Nephron (organoid): ENCODE data around the gene FNDC3B.

ENCODE experiments used
- H3K27ac Mint-ChIP-seq, 3 experiments: 2 replicates each; pipeline ENCODE4 v1.8.0; 2020; ENCODE audit warnings: mixed read lengths in 3 of 3, mild to moderate bottlenecking in 2 of 3, moderate library complexity in 1 of 3
- H3K27me3 Mint-ChIP-seq: 2 replicates; pipeline ENCODE4 v1.8.0; 2021; ENCODE audit warnings: low read depth, mild to moderate bottlenecking, moderate library complexity, mixed read lengths
- H3K36me3 Mint-ChIP-seq: 2 replicates; pipeline ENCODE4 v1.8.0; 2020; ENCODE audit warnings: low read depth, mixed read lengths
- H3K4me1 Mint-ChIP-seq: 2 replicates; pipeline ENCODE4 v1.8.0; 2020; ENCODE audit warnings: mixed read lengths
- H3K4me3 Mint-ChIP-seq, 3 experiments: 2 replicates each; pipeline ENCODE4 v1.8.0; 2020; ENCODE audit warnings: mild to moderate bottlenecking in 3 of 3, mixed read lengths in 3 of 3, moderate library complexity in 2 of 3
- H3K9me3 Mint-ChIP-seq: 2 replicates; pipeline ENCODE4 v1.8.0; 2020; ENCODE audit warnings: mixed read lengths
- TF ChIP-seq, protein P1 (sequence below), 3 experiments: fragments of 200-600 bp; sonication (generic); IDR thresholded peaks; one replicate each; pipeline ENCODE4 v1.5.0; 2021; ENCODE audit warnings: antibody characterized with exemption in 3 of 3; ENCODE audit not compliant: unreplicated experiment in 3 of 3

FNDC3B gene

DNA sequence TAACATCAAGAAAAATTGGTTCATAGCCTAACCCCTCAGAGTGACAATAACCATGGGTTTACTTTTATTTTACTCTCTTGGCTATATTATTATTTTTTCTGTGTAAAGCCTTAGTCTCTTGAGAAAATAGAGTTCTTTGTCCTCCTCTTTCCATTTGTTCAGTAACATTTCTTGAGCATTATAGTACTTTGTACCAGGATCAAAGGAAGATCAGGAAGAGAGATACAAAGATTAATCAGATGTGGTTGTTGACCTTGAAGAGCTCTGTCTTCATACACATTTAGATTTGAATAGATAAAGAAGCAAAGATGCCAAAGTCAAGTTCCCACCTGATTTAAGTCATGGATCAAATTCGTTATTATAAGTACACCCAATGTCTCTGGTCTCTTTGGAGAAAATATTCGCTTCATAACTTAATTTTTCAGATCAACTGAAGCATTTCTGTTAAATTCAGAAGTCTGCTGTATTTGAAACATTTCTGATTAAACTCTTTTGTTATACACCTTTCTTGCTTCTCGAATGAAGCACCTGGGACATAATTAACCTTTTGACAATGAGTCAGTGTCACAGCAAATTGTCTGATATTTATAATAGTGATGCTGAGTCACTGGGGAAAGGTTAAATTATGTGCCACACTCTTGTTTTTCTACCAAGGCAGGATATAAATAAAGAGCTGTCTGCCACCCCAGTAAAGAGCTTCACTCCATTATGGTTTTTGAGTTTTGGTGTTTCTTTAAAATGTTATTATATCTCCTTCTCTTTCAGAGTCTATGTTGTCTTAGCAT lies 308.7 kb downstream of the FNDC3B start:
- Mint-ChIP-seq H3K9me3 (no peaks in the 10 kb centered on the region), H3K27ac (no peak overlapping the region), H3K4me3 (no peak overlapping the region), H3K4me1 (no peaks in the 10 kb centered on the region), H3K27me3 (no peaks in the 10 kb centered on the region), H3K36me3 (peaks cover 61% of the 10 kb centered on the region)
- TF ChIP-seq, protein P1, sequence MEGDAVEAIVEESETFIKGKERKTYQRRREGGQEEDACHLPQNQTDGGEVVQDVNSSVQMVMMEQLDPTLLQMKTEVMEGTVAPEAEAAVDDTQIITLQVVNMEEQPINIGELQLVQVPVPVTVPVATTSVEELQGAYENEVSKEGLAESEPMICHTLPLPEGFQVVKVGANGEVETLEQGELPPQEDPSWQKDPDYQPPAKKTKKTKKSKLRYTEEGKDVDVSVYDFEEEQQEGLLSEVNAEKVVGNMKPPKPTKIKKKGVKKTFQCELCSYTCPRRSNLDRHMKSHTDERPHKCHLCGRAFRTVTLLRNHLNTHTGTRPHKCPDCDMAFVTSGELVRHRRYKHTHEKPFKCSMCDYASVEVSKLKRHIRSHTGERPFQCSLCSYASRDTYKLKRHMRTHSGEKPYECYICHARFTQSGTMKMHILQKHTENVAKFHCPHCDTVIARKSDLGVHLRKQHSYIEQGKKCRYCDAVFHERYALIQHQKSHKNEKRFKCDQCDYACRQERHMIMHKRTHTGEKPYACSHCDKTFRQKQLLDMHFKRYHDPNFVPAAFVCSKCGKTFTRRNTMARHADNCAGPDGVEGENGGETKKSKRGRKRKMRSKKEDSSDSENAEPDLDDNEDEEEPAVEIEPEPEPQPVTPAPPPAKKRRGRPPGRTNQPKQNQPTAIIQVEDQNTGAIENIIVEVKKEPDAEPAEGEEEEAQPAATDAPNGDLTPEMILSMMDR (IDR thresholded peaks at IDR 0.05; ENCODE audit: unreplicated experiment in 3 of 3) = no peak

DNA sequence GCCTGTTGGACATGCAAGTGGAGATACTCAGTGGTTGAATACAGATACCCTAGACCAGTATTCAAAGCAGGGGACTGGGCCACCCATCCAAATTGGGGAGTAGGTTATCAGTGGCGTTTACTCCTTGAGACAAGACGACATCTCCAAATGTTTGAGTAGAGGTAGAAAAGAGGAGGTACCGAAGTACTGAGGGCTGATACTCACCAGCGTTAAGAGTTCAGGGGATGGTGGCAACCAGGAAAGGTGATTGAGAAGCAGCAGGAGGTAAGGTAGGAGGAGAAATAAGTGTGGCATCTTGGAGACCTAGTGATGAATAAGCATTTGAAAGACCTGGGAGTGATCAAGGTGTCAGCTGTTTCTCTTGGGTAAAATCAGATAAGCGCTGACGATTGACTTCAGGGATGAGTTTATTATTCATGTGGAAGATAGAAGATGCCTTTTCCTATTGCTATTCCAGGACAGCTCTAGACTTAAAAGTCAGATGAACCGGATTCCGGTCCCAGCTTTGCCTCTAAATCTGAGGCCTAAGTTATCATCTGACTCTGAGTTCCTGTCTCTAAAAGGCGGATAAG lies 312.6 kb downstream of the FNDC3B start:
- Mint-ChIP-seq H3K4me1 (peaks cover 8% of the 10 kb centered on the region), H3K9me3 (no peaks in the 10 kb centered on the region), H3K27ac (no peak overlapping the region), H3K4me3 (no peak overlapping the region), H3K27me3 (no peaks in the 10 kb centered on the region), H3K36me3 (peaks cover 72% of the 10 kb centered on the region)
- TF ChIP-seq, protein P1 (IDR thresholded peaks at IDR 0.05; ENCODE audit: unreplicated experiment in 3 of 3) = no peak

DNA sequence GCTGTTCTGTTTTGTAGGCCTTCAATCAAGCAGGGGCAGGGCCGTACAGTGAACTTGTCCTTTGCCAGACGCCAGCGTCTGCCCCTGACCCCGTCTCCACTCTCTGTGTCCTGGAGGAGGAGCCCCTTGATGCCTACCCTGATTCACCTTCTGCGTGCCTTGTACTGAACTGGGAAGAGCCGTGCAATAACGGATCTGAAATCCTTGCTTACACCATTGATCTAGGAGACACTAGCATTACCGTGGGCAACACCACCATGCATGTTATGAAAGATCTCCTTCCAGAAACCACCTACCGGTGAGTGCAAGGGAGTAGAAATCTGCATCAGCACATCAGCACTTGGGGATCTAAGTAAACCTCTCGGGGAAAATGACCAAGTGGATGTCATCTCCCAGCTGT lies 313.4 kb downstream of the FNDC3B start:
- TF ChIP-seq, protein P1 (IDR thresholded peaks at IDR 0.05; ENCODE audit: unreplicated experiment in 3 of 3) = no peak
- no peaks in the 10 kb centered on the region for H3K9me3 Mint-ChIP-seq
- no peak overlapping the region for H3K27ac Mint-ChIP-seq
- peaks cover 8% of the 10 kb centered on the region for H3K4me1 Mint-ChIP-seq
- H3K27me3 Mint-ChIP-seq = no peaks in the 10 kb centered on the region
- no peak overlapping the region for H3K4me3 Mint-ChIP-seq
- H3K36me3 Mint-ChIP-seq = peaks cover 69% of the 10 kb centered on the region

DNA sequence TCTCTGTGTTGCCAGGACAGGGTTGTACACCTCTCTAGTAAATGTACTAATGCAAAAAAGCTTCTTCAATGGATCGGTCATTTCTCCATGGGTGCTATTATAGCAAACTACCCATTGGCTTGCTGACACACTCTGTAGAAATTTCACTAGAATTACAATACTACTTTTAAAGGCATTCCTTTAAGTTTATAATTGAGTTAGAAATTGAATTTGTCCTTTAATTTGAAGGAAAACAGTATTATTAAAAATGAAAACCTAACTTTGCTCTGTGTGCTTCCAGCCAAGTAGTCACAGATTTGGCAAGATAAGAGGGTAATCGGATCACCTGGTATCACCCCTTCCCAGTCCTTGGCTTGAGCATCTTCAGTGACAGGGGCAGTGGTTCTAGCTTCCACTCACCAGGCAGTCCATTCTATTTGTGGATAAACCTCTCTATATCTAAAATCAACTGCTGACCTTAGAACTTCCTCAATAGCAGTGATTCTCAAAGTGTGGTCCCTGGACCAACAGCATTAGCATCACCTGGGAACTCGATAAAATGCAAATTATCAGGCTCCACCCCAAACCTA lies 315.6 kb downstream of the FNDC3B start:
- H3K9me3 Mint-ChIP-seq = no peaks in the 10 kb centered on the region
- H3K36me3 Mint-ChIP-seq = peaks cover 73% of the 10 kb centered on the region
- H3K4me1 Mint-ChIP-seq = peaks cover 8% of the 10 kb centered on the region
- no peaks in the 10 kb centered on the region for H3K27me3 Mint-ChIP-seq
- TF ChIP-seq, protein P1 (IDR thresholded peaks at IDR 0.05; ENCODE audit: unreplicated experiment in 3 of 3) = no peak
- H3K4me3 Mint-ChIP-seq = no peak overlapping the region
- no peak overlapping the region for H3K27ac Mint-ChIP-seq

DNA sequence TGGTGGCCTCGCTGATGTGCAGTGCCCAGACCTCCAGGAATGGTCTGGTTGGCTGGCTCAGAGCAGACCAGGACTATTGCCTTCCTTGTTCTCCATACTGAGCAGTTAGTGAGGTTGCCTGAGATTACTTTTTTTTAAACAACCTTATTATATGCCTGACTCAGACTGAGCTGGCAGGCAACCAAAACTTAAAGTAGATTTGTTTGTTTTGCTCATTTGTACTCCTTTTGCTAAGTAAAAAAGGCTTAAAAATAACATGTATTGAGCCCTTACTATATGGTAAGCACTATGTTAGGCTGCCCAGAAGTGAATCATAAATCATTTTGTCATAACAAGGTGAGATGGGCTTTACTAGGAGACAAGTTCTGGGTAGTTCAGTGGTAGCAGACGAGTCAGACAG lies 316.5 kb downstream of the FNDC3B start:
- peak overlapping the region; percentile 28 to 75 (median 49) for H3K27ac Mint-ChIP-seq
- no peaks in the 10 kb centered on the region for H3K9me3 Mint-ChIP-seq
- H3K4me3 Mint-ChIP-seq = no peak overlapping the region
- peaks cover 8% of the 10 kb centered on the region for H3K4me1 Mint-ChIP-seq
- TF ChIP-seq, protein P1 (IDR thresholded peaks at IDR 0.05; ENCODE audit: unreplicated experiment in 3 of 3) = no peak
- peaks cover 72% of the 10 kb centered on the region for H3K36me3 Mint-ChIP-seq
- no peaks in the 10 kb centered on the region for H3K27me3 Mint-ChIP-seq
